GM23248 (cell line): ENCODE measurements around the gene RND2. TPM values are rescaled to one million over a fixed set of nuclear protein-coding genes. Genes with fewer than 3 reads are reported as not detected.

ENCODE experiments used
- DNase-seq: peaks from one replicate; pipeline ENCODE4 v3.0.0-alpha.2; 2015
- H2AFZ ChIP-seq: fragments of 200-600 bp; sonication (generic); 2 replicates; pipeline ENCODE4 v1.6.1; 2016; ENCODE audit warnings: antibody characterized with exemption
- H3F3A ChIP-seq: fragments of 200-600 bp; sonication (generic); 2 replicates; pipeline ENCODE4 v1.6.1; 2016; ENCODE audit warnings: mild to moderate bottlenecking, antibody characterized with exemption, mixed run types; ENCODE audit not compliant: insufficient read depth
- H3K27ac ChIP-seq: fragments of 200-600 bp; sonication (generic); 2 replicates; pipeline ENCODE4 v1.5.1; 2016; ENCODE audit warnings: mild to moderate bottlenecking
- H3K27me3 ChIP-seq: fragments of 200-600 bp; sonication (generic); replicated peaks from 2 replicates; pipeline ENCODE4 v1.6.1; 2016; ENCODE audit warnings: mild to moderate bottlenecking; ENCODE audit not compliant: insufficient read depth
- H3K36me3 ChIP-seq: fragments of 200-600 bp; sonication (generic); 2 replicates; pipeline ENCODE4 v1.6.1; 2016; ENCODE audit warnings: low read depth, mild to moderate bottlenecking
- H3K4me1 ChIP-seq: fragments of 200-600 bp; sonication (generic); 2 replicates; pipeline ENCODE4 v1.6.1; 2016; ENCODE audit warnings: mild to moderate bottlenecking; ENCODE audit not compliant: insufficient read depth
- H3K4me2 ChIP-seq: fragments of 200-600 bp; sonication (generic); one replicate; pipeline ENCODE4 v1.6.1; 2016; ENCODE audit warnings: mild to moderate bottlenecking; ENCODE audit not compliant: unreplicated experiment
- H3K4me3 ChIP-seq: fragments of 200-600 bp; sonication (generic); 2 replicates; pipeline ENCODE4 v1.5.1; 2016; ENCODE audit warnings: mild to moderate bottlenecking
- H3K79me2 ChIP-seq: fragments of 200-600 bp; sonication (generic); 2 replicates; pipeline ENCODE4 v1.6.1; 2016; ENCODE audit warnings: mild to moderate bottlenecking; ENCODE audit not compliant: insufficient read depth
- H3K9ac ChIP-seq: fragments of 200-600 bp; sonication (generic); 2 replicates; pipeline ENCODE4 v1.6.1; 2016; ENCODE audit warnings: mild to moderate bottlenecking
- H3K9me2 ChIP-seq: fragments of 200-600 bp; sonication (generic); 2 replicates; pipeline ENCODE4 v1.6.1; 2016; ENCODE audit warnings: mixed run types, mild to moderate bottlenecking, moderate library complexity; ENCODE audit not compliant: insufficient read depth
- H3K9me3 ChIP-seq: fragments of 200-600 bp; sonication (generic); one replicate; pipeline ENCODE4 v1.6.1; 2017; ENCODE audit warnings: low read depth
- H4K20me1 ChIP-seq: fragments of 200-600 bp; sonication (generic); 2 replicates; pipeline ENCODE4 v1.6.0; 2016; ENCODE audit not compliant: insufficient read depth
- EZH2 ChIP-seq: fragments of 200-600 bp; sonication (generic); IDR thresholded peaks from 2 replicates; pipeline ENCODE4 v1.6.1; 2018; ENCODE audit warnings: antibody characterized with exemption, mild to moderate bottlenecking; ENCODE audit not compliant: insufficient read depth, poor library complexity, severe bottlenecking
- EZH2phosphoT487 ChIP-seq: fragments of 200-600 bp; sonication (generic); IDR thresholded peaks from 2 replicates; pipeline ENCODE4 v1.6.1; 2018; ENCODE audit warnings: antibody characterized with exemption, moderate library complexity, mild to moderate bottlenecking, low read depth; ENCODE audit not compliant: insufficient read depth
- WGBS, 2 experiments: methylation state at CpG; one replicate each; pipeline ENCODE4 v1.1.6; 2015 to 2017; ENCODE audit warnings: low lambda C conversion rate in 2 of 2, low coverage in 1 of 2; ENCODE audit errors: missing lambda C conversion rate in 2 of 2; 5-methylcytosine and 5-hydroxymethylcytosine counted together
- in situ Hi-C: fragments of 300-500 bp; cut with MboI; formaldehyde crosslinking; loops from 2 replicates; pipeline ENCODE4 v1.15.0; 2020
- polyA plus RNA-seq: library from polyadenylated mRNA; unstranded; fragments of >200 nt; fragmentation: Nextera tagmentation; extraction: Ambion mirVana; gene quantifications from 2 replicates; pipeline ENCODE4 v1.2.1, GENCODE V29; 2016
- total RNA-seq: library from RNA; depleted of rRNA; stranded (reverse); fragments of >200 nt; shearing (Covaris generic); gene quantifications from 2 replicates; pipeline ENCODE4 v1.2.3, GENCODE V29; 2014

RND2 gene
- total and polyA plus RNA-seq, 2 experiments from 2014 or later: 0.11 to 0.30 TPM

GRCh38 chr17:43025290-43025657, 243 bp downstream of the RND2 start:
- WGBS, 2 experiments: 0 to 2% methylated on average over 6 to 17 of the region's 27 CpGs

GRCh38 chr17:43025766-43026537, 921 bp downstream of the RND2 start:
- H3K27me3 ChIP-seq: no peaks in the 10 kb centered on the region
- H3K9ac ChIP-seq: no peak overlapping the region
- H4K20me1 ChIP-seq: no peaks in the 10 kb centered on the region
- no peak overlapping the region for H2AFZ ChIP-seq
- no peak overlapping the region for H3K4me3 ChIP-seq
- no peak overlapping the region for H3K27ac ChIP-seq
- no peaks in the 10 kb centered on the region for H3K9me2 ChIP-seq
- H3K36me3 ChIP-seq: no peaks in the 10 kb centered on the region
- DNase-seq: no peak
- no peaks in the 10 kb centered on the region for H3K9me3 ChIP-seq
- 59 to 60% methylated on average over 13 to 14 of the region's 16 CpGs for WGBS, 2 experiments
- H3F3A ChIP-seq: no peaks in the 10 kb centered on the region
- in situ Hi-C loops: loop anchor here (25.0 kb wide), 1 partner anchor 286 kb away; no protein-coding TSS in a partner anchor
- H3K4me2 ChIP-seq: no peak overlapping the region
- no peaks in the 10 kb centered on the region for H3K4me1 ChIP-seq
- peaks cover 7% of the 10 kb centered on the region for H3K79me2 ChIP-seq
- TF ChIP-seq EZH2phosphoT487 (no peak), EZH2 (no peak)

More at GRCh38 chr17:43025290-43025657, 243 bp downstream of the RND2 start:
- TF ChIP-seq EZH2 (no peak), EZH2phosphoT487 (no peak)
- no peaks in the 10 kb centered on the region for H4K20me1 ChIP-seq
- peaks cover 7% of the 10 kb centered on the region for H3K4me1 ChIP-seq
- no peak overlapping the region for H3K9ac ChIP-seq
- in situ Hi-C loops: loop anchor here (25.0 kb wide), 1 partner anchor 287 kb away; no protein-coding TSS in a partner anchor
- H3K27me3 ChIP-seq: no peaks in the 10 kb centered on the region
- peak overlapping the region; percentile 76 for H3K4me3 ChIP-seq
- DNase-seq: no peak
- no peak overlapping the region for H3K27ac ChIP-seq
- H3K36me3 ChIP-seq: no peaks in the 10 kb centered on the region
- no peaks in the 10 kb centered on the region for H3F3A ChIP-seq
- H3K9me3 ChIP-seq: no peaks in the 10 kb centered on the region
- no peak overlapping the region for H3K4me2 ChIP-seq
- H3K9me2 ChIP-seq: no peaks in the 10 kb centered on the region
- H2AFZ ChIP-seq: peak overlapping the region; percentile 49; the same call in 1 of the 2 replicates
- H3K79me2 ChIP-seq: peaks cover 14% of the 10 kb centered on the region

- Histone ChIP-seq H2AFZ (no peak overlapping the region), H4K20me1 (no peaks in the 10 kb centered on the region), H3K9me3 (no peaks in the 10 kb centered on the region), H3K4me3 (no peak overlapping the region), H3K9me2 (no peaks in the 10 kb centered on the region), H3K27me3 (no peaks in the 10 kb centered on the region), H3K79me2 (peaks cover 6% of the 10 kb centered on the region; the same call in 1 of the 2 replicates), H3K36me3 (no peaks in the 10 kb centered on the region), H3F3A (no peaks in the 10 kb centered on the region), H3K4me1 (no peaks in the 10 kb centered on the region), H3K4me2 (no peak overlapping the region), H3K9ac (no peak overlapping the region), H3K27ac (no peak overlapping the region)
- WGBS, 2 experiments: 82 to 85% methylated on average over 5 of the region's 5 CpGs
- DNase-seq: no peak
- in situ Hi-C loops: loop anchor here (25.0 kb wide), 1 partner anchor 286 kb away; no protein-coding TSS in a partner anchor
- TF ChIP-seq EZH2 (no peak), EZH2phosphoT487 (no peak)
These were observed 1.6 kb downstream of the RND2 start for GRCh38 chr17:43026595-43026994.

GRCh38 chr17:43027091-43028032, 2.3 kb downstream of the RND2 start:
- Histone ChIP-seq H3K36me3 (no peaks in the 10 kb centered on the region), H3K9me2 (no peaks in the 10 kb centered on the region), H3K9ac (no peak overlapping the region), H3K4me1 (no peaks in the 10 kb centered on the region), H3K27me3 (no peaks in the 10 kb centered on the region), H4K20me1 (no peaks in the 10 kb centered on the region), H3K79me2 (no peaks in the 10 kb centered on the region), H3K9me3 (no peaks in the 10 kb centered on the region), H3K27ac (no peak overlapping the region), H3K4me2 (no peak overlapping the region), H3K4me3 (no peak overlapping the region), H3F3A (no peaks in the 10 kb centered on the region), H2AFZ (no peak overlapping the region)
- WGBS, 2 experiments: 78 to 80% methylated on average over 7 to 9 of the region's 9 CpGs
- DNase-seq: no peak
- no peak for TF ChIP-seq EZH2
- TF ChIP-seq EZH2phosphoT487: no peak
- in situ Hi-C loops: loop anchor here (25.0 kb wide), 1 partner anchor 285 kb away; no protein-coding TSS in a partner anchor
